ENCODE measurements around the gene WFS1. TPM values are rescaled to one million over a fixed set of nuclear protein-coding genes. Genes with fewer than 3 reads are reported as not detected.

WFS1 gene
- total RNA-seq, 1 donor from 2014 or later, result 18.9 TPM

- no peak for DNase-seq (ENCODE audit: low read depth, low spot score)
These were observed 7.5 kb upstream of the WFS1 start for GRCh38 chr4:6262176-6262575.

GRCh38 chr4:6262847-6263487 lies 6.7 kb upstream of the WFS1 start:
- DNase-seq (ENCODE audit: low read depth, low spot score), result no peak

- DNase-seq (ENCODE audit: low read depth, low spot score), result no peak
These were observed 6.0 kb upstream of the WFS1 start for GRCh38 chr4:6263526-6264224.

- no peak for DNase-seq (ENCODE audit: low read depth, low spot score)
These were observed 5.5 kb upstream of the WFS1 start for GRCh38 chr4:6264225-6264540.

GRCh38 chr4:6265546-6265945 lies 4.1 kb upstream of the WFS1 start:
- DNase-seq (ENCODE audit: low read depth, low spot score), result no peak

GRCh38 chr4:6267573-6267972 lies 2.1 kb upstream of the WFS1 start:
- no peak for DNase-seq (ENCODE audit: low read depth, low spot score)

GRCh38 chr4:6268650-6269615 lies 717 bp upstream of the WFS1 start:
- DNase-seq (ENCODE audit: low read depth, low spot score), result no peak

- no peak for DNase-seq (ENCODE audit: low read depth, low spot score)
These were observed 1.0 kb downstream of the WFS1 start for GRCh38 chr4:6270636-6271121.

- DNase-seq (ENCODE audit: low read depth, low spot score), result no peak
These were observed 1.6 kb downstream of the WFS1 start for GRCh38 chr4:6271206-6271605.

GRCh38 chr4:6271701-6272465 lies 2.2 kb downstream of the WFS1 start:
- no peak for DNase-seq (ENCODE audit: low read depth, low spot score)

- DNase-seq (ENCODE audit: low read depth, low spot score), result no peak
These were observed 3.4 kb downstream of the WFS1 start for GRCh38 chr4:6272863-6273660.

- no peak for DNase-seq (ENCODE audit: low read depth, low spot score)
These were observed 4.0 kb downstream of the WFS1 start for GRCh38 chr4:6273661-6273990.

- no peak for DNase-seq (ENCODE audit: low read depth, low spot score)
These were observed 5.7 kb downstream of the WFS1 start for GRCh38 chr4:6275351-6275750.

GRCh38 chr4:6275898-6276806 lies 6.5 kb downstream of the WFS1 start:
- no peak for DNase-seq (ENCODE audit: low read depth, low spot score)

- DNase-seq (ENCODE audit: low read depth, low spot score), result no peak
These were observed 7.6 kb downstream of the WFS1 start for GRCh38 chr4:6277139-6277802.

- DNase-seq (ENCODE audit: low read depth, low spot score), result no peak
These were observed 8.5 kb downstream of the WFS1 start for GRCh38 chr4:6277935-6278800.

- DNase-seq (ENCODE audit: low read depth, low spot score), result peak; percentile 83
These were observed 9.1 kb downstream of the WFS1 start for GRCh38 chr4:6278801-6279197.

Data from pulmonary artery endothelial cell (primary cell).